NCI-H446 (cell line): Measurements from ENCODE around the gene ALPK3.

Source experiments
- DNase-seq, 2 experiments: peaks; one replicate each; lab custom pipeline; 2025; lab: John Stamatoyannopoulos, UW

ALPK3 gene

DNA sequence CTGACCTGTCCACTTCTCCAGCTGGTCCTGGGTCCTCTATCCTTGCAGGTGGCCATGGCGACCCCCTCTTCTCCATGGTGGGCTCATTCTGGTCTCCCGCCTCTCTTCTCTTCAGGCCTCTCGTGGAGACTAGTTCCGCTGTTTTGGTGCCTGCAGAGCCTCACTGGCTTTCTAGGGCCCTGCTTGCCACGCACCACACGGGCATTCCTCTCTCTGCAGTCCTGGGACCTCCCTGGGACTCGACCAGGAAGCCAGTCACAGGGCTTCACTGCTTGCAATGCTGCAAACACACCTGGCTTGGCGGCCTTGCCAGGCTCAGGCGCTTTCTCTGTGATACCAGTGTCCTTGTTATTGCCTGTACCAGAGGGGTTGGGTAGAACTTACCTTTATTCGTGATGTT lies 76.5 kb downstream of the ALPK3 start:
- no peak for DNase-seq

DNA sequence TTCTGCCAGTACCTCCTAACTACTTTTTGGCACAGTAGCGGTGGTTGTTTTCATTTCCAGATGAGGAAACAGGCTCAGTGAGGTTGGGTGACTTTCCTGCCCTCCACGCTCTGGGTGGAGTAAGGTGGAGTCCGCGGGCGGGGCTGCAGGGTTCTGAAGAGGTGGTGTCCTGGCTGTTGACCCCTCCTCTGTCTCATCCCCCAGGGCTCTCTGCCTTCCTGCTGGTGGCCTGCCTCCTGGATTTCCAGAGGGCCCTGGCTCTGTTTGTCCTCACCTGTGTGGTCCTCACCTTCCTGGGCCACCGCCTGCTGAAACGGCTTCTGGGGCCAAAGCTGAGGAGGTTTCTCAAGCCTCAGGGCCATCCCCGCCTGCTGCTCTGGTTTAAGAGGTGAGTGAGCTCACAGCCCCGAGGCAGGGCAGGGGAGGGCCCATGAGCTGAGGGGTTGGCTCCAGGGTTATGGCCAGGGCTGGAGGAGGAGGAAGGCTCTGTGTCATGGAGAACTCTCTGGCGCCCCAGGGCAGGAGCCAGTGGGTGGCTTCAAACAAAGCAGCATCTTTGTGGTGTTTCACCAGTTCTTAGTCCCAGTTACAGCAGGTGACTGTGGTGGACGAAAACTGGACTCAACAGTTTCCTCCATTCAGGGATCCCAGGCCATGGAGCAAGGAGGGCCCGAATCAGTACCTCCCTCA lies 77.7 kb downstream of the ALPK3 start:
- DNase-seq: no peak

GRCh38 chr15:84898761-84899160 lies 81.6 kb downstream of the ALPK3 start:
- no peak for DNase-seq

- no peak for DNase-seq
Observed at GRCh38 chr15:84899750-84900149, 82.6 kb downstream of the ALPK3 start.

DNA sequence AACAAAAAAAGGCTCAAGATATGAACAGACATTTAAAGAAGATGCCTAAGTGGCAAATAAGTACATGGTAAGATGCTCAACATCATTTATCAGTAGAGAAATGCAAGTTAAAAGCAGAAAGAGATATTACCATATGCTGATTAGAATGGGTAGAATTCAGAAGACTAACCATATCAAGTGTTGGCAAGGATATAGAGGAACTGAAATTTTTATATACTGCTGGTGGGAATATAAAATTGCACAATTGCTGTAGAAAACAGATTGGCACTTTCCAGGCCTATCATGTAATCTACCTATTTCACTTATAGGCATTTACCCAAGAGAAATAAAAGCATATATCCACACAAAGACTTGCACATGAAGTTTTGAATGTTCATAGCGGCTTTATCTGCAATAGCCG lies 84.4 kb downstream of the ALPK3 start:
- no peak for DNase-seq

DNA sequence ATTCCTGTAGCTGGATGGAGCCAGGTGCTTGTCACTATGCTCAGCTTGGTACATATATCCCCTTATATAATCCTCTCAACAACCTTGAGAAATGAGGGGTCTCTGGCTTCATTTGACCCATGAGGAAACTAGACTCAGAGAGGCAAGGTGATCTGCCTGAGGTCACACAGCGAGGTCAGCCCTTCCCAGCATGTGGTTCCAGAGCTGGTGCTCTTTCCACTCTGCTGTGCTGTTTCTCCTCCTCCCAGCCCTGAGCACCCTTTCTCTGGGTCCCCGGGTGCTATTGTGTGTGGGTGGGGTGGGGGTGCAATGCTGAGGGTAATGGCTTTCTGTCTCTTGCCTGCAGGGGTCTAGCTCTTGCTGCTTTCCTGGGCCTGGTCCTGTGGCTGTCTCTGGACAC lies 86.6 kb downstream of the ALPK3 start:
- no peak for DNase-seq

GRCh38 chr15:84904419-84904818 lies 87.3 kb downstream of the ALPK3 start:
- no peak for DNase-seq

DNA sequence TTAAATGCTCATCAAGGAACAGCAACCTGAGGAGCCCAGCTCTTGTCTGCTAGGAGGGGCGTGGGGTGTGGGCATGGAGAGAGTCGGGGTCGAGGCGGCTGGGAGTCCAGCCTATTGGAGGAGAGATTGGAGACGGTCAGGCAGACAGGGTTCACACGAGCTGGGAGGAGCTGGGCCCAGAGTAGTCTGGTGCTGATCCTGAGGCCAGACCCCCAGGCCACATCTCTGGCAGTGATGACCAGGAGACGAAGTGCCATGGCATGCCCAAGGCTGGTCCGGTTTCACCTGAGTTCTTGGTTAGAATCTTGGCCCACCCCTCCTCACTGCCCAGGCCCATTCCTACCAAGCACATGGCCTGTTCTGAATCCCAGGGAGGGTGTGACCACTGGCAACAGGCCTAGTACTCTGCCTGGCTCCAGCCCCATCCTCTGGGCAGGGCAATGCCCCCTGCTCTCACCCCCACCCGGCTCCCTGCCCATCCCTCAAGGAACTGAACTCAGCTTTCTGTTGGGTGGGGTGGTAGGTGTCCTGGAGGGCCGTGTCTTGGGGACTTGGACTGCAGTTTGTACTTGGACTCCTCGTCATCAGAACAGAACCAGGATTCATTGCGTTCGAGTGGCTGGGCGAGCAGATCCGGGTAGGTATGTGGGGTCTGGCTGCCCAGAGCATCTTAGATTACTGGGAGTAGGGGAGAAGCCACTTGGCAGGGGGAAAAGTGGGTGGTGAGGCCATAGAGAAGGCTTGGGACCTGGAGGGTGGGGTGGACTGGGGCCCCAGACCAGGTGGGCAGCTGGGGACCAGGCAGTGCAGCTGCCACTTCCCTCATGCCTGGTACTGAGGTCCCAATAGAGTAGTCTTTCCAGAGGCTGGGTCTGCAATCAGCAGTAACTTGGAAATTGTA lies 88.1 kb downstream of the ALPK3 start:
- no peak for DNase-seq

DNA sequence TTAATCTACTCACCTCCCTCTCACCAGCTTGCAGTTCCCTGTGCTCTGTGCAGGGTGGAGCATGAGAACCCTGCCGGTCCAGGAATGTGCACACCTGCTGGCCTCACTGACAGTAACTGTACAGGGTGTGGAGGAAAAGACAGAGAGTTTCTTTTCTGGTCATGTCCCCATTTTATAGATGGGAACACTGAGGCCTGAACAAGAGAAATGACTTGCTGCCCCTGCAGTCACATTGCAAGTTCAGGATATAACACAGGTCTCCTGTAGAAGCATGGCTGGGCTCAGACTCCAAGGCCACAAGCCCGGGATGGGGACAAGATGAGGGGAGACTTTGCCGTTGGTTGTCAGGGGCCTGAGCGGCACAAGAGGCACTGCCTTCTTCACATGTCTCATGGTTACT lies 90.6 kb downstream of the ALPK3 start:
- DNase-seq: no peak

DNA sequence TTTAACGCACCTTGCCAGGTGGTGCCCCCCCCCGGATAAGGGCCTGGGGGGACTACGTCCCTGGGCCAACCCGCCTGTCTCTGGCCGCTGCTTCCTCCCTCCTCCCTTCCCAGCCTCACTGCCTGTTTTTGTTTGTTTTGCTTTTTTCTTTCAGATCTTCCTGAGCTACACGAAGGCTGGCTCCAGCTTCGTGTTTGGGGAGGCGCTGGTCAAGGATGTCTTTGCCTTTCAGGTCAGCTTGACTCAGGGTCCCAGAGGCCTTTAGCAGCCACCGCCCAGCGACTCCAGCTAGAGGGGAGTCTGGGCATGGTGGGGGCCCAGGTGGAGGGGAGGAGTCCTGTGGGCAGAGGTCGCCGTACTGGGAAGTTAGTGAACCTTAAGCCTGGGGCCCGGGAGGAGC lies 91.4 kb downstream of the ALPK3 start:
- no peak for DNase-seq

GRCh38 chr15:84909029-84909428 lies 91.9 kb downstream of the ALPK3 start:
- DNase-seq: no peak

DNA sequence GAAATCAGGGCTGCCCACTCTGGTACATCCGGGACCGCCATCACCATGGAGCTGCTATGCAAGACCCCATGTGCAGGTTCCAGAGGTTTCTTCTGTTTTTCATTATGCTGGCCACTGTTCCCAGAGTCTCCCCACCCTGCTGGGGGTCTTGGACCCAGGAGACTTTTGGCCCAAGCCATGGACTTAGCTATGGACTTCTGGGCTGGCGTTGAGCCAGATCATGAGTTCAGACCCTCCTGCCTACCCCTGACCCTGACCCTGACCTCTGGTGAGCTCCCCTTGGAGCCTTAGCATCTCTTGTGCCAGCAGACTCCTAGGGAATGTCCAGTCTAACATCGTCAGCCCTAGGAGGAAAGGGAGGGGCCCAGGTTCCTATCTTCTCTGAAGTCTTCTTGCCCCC lies 92.6 kb downstream of the ALPK3 start:
- DNase-seq: no peak

- DNase-seq: no peak
Observed at GRCh38 chr15:84910928-84911623, 93.9 kb downstream of the ALPK3 start.

GRCh38 chr15:84911879-84912660 lies 94.9 kb downstream of the ALPK3 start:
- DNase-seq: no peak

DNA sequence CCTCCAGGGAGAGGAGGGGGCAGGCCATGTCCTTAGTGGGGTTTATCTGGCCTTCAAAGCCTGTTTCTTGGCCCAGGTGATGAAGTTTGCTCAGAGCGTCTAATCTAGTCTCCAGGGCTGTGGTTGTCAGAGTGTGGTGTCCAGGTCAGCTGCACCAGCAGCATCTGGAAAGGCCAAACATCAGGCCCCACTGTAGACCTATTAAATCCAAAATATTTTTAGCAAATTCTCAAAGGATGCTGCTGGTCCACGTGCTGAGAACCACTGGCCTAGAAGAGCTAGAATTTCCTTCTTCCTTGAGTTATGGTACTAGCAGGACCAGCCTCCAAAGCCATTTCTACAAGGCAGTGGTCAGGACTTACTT lies 96.2 kb downstream of the ALPK3 start:
- DNase-seq: no peak

DNA sequence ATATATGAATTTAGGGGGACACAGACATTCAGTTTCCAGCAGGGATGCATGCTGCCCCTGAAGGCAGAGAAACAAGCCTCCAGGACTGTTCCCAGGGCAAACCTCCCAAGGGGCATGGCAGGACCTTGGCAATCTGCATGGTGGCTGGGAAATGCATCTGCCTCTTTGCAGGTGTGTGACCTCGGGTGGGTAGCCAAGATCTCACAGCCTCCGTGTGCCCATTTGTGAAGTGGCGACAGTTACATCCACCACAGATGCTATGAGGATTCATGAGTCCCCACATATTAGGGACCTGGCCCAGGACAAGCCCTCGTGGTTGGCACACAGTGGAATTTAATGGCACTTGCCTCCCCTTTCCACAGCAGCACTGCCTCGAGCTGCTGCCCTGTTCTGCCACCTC lies 97.2 kb downstream of the ALPK3 start:
- DNase-seq: no peak

DNA sequence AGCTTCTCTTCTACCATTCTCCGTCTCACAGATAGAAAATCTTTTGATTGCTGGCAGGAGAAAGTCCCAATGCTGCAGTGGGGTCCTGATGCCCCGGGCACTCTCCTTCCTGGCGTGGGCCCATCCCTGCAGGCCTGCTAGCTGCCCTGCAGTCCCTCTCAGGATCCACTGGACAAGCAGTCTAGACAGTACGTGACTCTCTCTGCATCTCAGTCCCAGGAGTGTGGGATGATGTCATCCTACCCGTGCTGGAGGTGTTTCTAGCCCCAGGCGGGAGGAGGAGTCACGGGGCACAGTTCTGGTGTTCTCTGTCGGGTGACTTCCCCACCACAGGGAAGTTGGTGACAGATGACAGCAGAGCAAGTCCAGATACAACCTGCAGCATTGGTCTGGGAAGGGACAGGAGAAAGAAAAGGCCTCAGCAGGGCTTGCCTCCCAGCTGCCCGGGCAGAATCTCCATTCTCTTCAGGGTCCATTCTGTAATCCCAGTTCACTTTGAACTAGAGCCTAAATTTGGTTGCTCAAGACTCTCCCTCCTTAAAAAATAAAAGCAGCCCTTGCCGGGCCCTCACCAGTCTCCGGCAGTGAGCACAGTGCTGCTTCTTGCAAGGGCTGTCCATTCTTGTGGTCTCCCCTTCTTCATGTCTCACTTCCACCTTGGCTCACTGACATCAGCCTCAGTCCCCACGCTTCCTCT lies 97.9 kb downstream of the ALPK3 start:
- no peak for DNase-seq

- no peak for DNase-seq
Observed at GRCh38 chr15:84915606-84915958, 98.4 kb downstream of the ALPK3 start.

DNA sequence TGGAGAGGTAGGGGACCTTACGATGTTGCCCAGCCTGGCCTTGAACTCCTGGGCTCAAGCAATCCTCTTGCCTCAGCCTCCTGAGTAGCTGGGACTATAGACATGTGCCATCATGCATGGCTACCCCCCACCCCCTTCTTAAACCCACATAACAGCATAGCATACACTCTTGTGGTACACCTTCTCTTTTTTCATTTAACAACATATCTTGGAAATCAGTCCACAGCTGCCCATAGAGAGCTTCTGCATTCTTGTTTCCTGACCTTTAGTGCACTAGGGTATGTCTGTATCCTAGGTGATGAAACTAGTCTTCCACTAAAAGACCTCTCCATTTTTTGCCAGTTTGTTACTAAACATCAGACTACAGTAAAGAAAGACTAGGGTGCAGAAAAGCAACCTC lies 100.3 kb downstream of the ALPK3 start:
- no peak for DNase-seq

- DNase-seq: peak in 1 of 2 experiments; percentile 46
Observed at GRCh38 chr15:84919106-84919667, 102.0 kb downstream of the ALPK3 start.

GRCh38 chr15:84921121-84921520 lies 104.0 kb downstream of the ALPK3 start:
- peak; percentile 2 to 74 for DNase-seq
